ENCODE results near the gene RBP4.
"Not testable (repeated sequence)": the region's sequence is repeated elsewhere in the genome, so short reads cannot be mapped to it uniquely, and the experiment has no call there.

RBP4 gene

DNA sequence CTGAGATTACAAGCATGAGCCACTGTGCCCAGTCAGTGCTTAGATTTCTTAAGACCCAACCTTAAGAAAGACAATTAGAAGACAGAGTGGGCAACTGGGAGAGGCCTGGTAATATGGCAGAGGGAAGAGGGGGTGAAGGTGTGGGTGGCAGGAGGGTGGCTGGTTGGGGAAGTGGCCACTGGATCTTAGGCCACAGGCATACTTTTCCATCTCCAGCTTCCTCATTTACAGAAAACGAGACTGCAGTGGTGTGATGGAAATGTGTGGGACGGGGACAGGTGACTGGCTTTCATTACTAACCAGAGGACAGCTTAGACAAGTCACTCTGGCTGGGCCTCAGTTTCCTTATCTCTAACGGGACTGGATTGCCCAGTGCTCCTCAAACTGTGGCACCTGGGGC lies 35.6 kb downstream of the RBP4 start:
- DNase-seq = no peak

DNA sequence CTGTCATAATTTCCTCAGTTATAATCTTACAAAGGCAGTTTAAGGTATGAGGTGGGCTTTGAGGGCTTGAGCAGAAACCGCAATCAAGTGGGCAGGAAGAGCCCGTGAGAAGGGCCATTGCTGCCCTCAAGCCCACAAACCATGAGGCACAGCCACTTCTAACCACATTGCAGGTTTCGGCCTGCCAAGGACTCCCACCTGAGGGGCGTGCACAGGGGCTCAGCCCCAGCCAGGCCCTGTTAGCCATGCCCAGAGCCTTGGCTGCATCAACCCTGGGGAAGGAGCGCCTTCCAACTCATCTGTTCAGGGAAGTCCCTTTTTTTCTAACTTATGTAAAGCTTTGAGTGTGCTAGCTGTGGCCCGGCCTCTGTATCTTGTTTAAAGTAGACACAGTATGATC lies 40.5 kb downstream of the RBP4 start:
- no peak for DNase-seq

DNA sequence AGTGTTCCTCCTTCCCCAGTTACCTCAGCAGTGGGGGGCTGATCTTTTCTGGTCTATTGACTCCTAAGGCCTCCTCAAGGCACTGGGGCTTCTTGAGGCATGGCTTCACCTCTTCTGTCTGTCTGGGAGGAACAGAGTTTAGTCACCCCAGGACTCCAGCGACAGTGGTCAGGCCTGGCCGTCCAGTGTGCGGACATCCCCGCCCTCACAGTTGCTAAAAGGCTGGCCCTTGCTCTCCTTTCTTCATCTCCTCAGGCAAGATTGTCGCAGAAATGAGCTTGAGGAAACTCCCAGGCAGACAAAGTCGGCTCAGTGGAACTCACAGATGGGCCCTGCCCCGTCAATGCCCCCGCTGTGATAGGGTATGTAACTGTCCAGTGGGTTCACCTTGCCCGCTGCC lies 41.5 kb downstream of the RBP4 start:
- no peak for DNase-seq

DNA sequence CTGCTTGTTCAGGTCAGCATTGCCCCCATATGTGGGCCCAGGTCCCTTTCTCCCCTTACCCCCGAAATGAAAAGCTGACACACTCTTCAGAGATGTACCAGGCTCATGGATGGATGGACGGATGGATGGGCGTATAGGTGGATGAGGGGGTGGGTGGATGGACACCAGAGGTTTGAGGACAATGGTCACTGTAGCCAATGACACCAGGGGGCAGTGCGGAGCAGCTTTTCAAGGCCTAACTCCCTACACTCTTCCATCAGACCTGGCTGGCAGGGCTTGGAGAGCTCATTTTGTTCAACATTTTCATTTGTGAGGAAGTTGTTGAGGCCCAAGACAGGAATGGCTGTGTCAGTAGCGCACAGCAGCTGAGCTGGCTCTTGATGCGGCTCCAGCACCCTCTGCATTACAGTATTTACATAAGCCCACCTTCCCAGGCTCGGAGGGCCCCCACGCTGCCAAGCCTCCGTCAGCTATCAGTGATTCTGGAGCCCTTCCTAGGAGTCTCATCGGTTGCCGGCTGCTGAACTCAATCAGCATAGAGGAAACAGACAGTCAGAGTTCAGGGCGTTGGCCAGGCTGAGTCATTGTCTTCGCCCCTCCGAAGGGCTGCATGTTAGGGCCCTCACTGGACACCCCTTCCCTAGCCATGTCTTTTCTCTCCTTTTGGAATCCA lies 46.1 kb downstream of the RBP4 start:
- DNase-seq = peak; percentile 73

DNA sequence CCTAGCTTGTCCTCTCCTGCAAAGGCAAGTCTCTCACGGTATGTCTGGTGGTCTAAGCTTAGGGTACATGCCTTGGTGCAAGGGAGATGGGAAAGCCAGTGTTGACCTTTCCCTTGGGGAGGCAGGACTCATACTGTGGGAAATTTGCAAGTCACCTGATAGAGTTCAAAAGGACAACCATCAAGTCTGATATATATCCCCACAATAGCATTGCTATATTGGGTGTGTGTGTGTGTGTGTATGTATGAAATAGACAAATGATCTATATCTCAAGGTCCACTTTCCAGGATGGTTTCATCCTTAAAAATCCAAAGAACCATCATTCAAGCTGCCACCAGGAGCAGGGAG lies 46.7 kb downstream of the RBP4 start:
- no peak for DNase-seq

DNA sequence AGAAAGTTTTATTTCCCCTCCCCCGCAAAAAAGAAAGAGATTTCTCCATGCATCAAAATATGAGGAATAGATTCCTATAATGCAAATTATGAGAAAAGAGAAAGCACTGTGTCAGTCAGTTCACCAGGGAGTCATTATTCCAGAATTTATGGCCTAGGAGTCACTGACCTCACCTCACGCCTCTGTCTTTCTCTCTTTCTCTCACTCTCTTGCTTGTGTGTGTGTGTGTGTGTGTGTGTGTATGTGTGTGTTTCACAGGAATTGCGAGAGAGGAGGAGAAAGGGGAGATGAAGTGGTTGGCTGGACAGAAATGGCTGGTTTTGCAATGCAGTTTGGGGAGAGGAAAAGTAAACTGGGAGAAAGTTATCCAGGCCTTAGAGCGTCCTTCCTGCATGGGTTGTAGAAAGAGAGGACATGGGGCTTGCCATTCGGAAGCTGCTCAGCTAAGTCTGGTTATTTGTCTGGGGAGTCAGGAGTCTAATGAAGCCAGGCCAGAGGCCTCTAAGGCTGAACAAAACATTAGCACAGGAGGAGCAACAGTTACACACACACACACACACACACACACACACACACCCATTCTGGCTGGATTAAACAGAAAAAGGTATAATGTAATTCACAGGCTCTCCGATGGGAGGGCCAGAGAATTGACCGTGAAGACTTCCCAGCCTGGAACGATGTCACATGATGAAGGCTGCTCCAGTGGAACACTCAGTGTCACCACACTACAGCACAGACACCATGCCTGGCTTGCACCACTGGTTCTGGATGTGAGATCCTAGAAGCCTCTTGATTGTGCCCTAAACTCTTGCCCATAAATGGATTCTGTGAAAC lies 47.3 kb downstream of the RBP4 start:
- no peak for DNase-seq

DNA sequence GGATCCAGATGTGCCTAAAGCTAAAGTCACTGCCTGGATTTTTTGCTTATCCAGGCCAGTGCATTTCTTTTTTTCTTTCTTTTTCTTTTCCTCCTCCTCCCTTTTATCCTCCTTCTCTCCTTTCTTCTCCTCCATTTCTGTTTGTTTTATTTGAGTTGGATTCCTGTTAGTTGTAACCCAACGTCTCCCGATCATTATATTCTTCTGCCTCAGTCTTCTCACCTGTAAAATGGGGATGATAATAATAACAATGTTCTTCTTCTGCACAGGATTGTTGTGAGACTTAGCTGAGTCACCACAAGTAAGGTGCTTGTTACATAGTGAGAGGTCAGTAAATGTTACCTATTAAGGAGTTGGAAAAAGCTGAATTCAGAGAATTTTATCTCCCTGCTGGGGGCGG lies 48.3 kb downstream of the RBP4 start:
- DNase-seq = no peak

DNA sequence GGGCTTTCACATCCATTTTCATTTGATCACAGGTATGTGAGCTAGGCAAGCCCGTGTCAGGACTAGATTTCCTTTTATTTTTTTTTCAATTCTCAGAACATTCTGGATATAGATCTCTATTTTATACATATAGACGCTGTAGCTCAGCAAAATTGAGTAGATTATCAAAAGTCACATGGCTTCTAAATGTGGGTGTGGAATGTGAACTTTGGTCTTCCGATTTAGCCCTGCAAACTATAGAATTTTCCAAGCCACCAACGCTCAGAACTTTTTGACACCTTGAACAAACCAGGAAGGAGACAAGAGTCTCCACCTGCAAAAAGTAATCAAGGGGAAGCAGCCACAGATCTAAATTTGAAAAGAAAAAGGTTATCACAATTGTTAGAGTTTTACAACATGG lies 50.4 kb downstream of the RBP4 start:
- DNase-seq = no peak

DNA sequence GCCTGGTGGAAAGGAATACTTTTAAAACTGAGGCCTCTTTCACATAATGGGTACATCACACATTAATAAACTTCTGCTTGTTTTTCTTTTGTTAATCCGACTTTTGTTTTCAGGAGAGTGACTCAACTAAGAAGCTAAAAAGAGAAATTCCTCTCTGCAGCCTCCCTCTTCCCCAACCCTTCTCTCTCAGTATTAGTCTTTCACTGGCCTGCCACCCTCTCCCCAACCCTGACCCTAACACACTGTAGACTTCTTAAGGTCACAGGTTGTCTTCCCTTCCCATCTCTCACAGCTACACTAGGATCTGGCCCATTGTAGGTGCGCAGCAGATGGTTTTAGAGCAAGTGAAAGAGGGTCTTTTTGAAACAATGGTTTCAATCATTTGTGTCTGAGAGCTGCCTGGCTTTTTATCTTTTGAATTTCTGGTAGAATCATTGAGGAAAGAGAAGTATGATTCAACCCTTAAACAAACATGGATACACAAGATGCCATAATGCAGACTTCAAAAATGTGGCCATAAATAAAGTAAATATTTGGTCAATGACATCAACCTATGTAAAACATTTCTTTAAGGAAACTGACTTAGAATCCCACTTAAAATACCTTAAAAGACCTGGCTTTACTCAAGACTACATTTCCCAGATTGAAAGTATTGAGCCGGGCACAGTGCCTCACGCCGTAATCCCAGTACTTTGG lies 52.5 kb downstream of the RBP4 start:
- DNase-seq = peak; percentile 76

DNA sequence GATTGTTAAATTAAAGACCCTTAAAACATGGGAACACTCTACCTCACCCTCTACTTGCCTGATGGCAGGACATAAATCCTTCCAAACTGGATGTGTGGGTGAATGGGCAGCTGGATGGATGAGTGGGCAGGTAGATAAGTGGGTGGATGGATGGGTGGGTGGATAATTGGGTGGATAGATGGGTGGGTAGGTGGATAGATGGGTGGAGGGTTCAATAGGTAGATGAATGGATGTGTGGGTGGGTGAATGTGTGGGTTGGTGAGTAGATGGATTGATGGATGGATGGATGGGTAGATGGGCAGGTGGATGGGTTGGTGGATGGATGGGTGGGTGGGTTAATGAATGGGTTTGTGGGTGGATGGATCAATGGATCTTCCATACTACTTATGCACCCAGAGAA lies 53.5 kb downstream of the RBP4 start:
- DNase-seq = no peak

DNA sequence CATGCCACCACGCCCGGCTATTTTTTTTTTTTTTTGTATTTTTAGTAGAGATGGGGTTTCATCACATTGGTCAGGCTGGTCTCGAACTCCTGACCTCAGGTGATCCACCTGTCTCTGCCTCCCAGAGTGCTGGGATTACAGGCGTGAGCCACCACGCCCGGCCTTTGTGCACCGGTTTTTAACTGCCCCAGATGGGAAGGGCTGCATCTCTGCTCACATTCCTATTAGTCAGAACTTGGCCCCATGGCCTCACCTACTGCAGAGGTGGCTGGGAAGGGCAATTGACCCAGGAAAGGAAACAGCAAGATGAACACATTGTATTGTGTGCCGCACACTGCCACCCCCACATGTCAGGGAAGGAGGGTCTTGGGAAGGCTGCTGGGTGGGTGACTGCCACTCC lies 54.0 kb downstream of the RBP4 start:
- not testable (repeated sequence) for DNase-seq

DNA sequence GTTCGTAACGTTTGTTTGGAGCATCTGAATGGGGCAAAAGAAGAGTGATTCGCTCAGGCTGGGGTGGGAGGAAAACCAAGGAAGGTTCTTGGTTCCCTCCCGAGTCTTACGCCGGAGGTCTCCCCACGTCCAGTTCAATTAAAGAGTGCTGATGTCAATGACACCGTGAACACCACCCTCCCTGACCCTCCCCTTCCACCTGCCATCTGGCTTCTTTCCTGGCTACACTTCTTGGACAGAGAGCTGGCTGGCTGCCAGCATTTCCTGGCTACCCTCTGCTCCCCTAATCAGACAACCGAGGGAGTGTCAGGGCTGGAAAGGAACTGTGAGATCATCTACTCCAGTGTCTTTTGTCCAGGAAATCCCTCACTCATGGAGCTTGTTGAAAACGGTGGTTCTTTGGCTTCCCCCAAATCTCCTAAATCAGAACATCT lies 58.7 kb downstream of the RBP4 start:
- peak; percentile 28 for DNase-seq
